Hematopoietic multipotent progenitor cell treated with erythropoietin and hydrocortisone succinate and interleukin-3 and kit ligand, for 8 days (in vitro differentiated cells): ENCODE results near the gene SURF1.

Source experiments
- DNase-seq: peaks from one replicate; pipeline ENCODE4 v3.0.0-alpha.2; 2015

The SURF1 gene

GRCh38 chr9:133360400-133361393, 4.4 kb upstream of the SURF1 start:
- DNase-seq, result peak; percentile 47

GRCh38 chr9:133359399-133360175, 3.3 kb upstream of the SURF1 start:
- peak; percentile 87 for DNase-seq

- DNase-seq, result no peak
These were observed 1.4 kb upstream of the SURF1 start for GRCh38 chr9:133357656-133358055.

- DNase-seq, result no peak
These were observed 368 bp downstream of the SURF1 start for GRCh38 chr9:133355881-133356357.

GRCh38 chr9:133354766-133355165, 1.5 kb downstream of the SURF1 start:
- DNase-seq, result no peak

- DNase-seq, result no peak
These were observed 2.7 kb downstream of the SURF1 start for GRCh38 chr9:133353548-133353947.

GRCh38 chr9:133352635-133353340, 3.5 kb downstream of the SURF1 start:
- no peak for DNase-seq

- peak; percentile 83 for DNase-seq
These were observed 4.2 kb downstream of the SURF1 start for GRCh38 chr9:133351908-133352634.

GRCh38 chr9:133351526-133351907, 4.8 kb downstream of the SURF1 start:
- DNase-seq, result no peak

GRCh38 chr9:133349965-133350616, 6.2 kb downstream of the SURF1 start:
- DNase-seq, result no peak

- no peak for DNase-seq
These were observed 7.3 kb downstream of the SURF1 start for GRCh38 chr9:133348718-133349573.

- peak; percentile 97 for DNase-seq
These were observed 8.1 kb downstream of the SURF1 start, which contains the start of the genes MED22 and RPL7A for GRCh38 chr9:133347985-133348717. TSS of gene MED22 (minus strand) at chr9:133348131. CDS start at chr9:133346662, 1,469 bp downstream. TSS of gene RPL7A (plus strand) at chr9:133348218. CDS start at chr9:133348244, 26 bp downstream.

GRCh38 chr9:133347515-133347984, 8.7 kb downstream of the SURF1 start:
- peak; percentile 60 for DNase-seq

- DNase-seq, result no peak
These were observed 10.1 kb downstream of the SURF1 start for GRCh38 chr9:133346021-133346785.

GRCh38 chr9:133345596-133345995, 10.7 kb downstream of the SURF1 start:
- no peak for DNase-seq

GRCh38 chr9:133344979-133345378, 11.3 kb downstream of the SURF1 start:
- DNase-seq, result no peak

GRCh38 chr9:133344071-133344470, 12.2 kb downstream of the SURF1 start:
- DNase-seq, result no peak

- DNase-seq, result no peak
These were observed 13.7 kb downstream of the SURF1 start for GRCh38 chr9:133342570-133342969.

- DNase-seq, result no peak
These were observed 14.2 kb downstream of the SURF1 start for GRCh38 chr9:133342069-133342406.
